ENCODE measurements around the gene CACNA2D1. TPM values are rescaled to one million over a fixed set of nuclear protein-coding genes. Genes with fewer than 3 reads are reported as not detected.

Gene CACNA2D1
- total and polyA plus RNA-seq, 5 experiments from 2014 or later: not detected

- Mint-ChIP-seq H3K9me3 (peaks cover 0 to 3% (median 0%) of the 10 kb centered on the region in 9 donors), H3K27me3 (no peaks in the 10 kb centered on the region), H3K36me3 (no peaks in the 10 kb centered on the region), H3K4me3 (no peak overlapping the region), H3K4me1 (no peaks in the 10 kb centered on the region), H3K27ac (no peak overlapping the region)
- POLR2A ChIA-PET: no interaction called here
- DNase-seq (no peak), ATAC-seq (no peak)
Observed at GRCh38 chr7:82106201-82106600, 337.4 kb downstream of the CACNA2D1 start.

DNA sequence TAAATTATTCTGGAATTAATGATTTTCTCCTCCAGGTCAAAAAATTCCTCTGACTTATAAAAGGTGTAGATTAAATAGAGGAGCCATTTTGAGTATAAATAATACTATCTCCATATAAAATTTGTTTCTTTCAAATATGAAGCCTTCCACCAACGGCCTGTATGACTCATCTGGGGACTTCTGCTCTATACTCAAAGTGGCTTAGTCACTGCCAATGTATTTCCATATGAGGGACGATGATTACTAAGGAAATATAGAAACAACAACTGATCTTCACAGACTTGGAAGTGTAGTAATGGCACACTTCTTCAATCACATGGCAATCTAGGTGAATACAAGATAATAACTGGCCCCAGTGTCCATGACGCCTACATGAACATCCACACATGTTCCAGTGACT, 338.1 kb downstream of the CACNA2D1 start:
- Mint-ChIP-seq H3K4me1 (no peaks in the 10 kb centered on the region), H3K9me3 (peaks cover 0 to 3% (median 0%) of the 10 kb centered on the region in 9 donors), H3K4me3 (no peak overlapping the region), H3K27ac (no peak overlapping the region), H3K36me3 (no peaks in the 10 kb centered on the region), H3K27me3 (no peaks in the 10 kb centered on the region)
- ATAC-seq (no peak), DNase-seq (no peak)
- POLR2A ChIA-PET: no interaction called here

- Mint-ChIP-seq H3K4me3 (no peak overlapping the region), H3K36me3 (no peaks in the 10 kb centered on the region), H3K27ac (no peak overlapping the region), H3K27me3 (no peaks in the 10 kb centered on the region), H3K4me1 (no peaks in the 10 kb centered on the region), H3K9me3 (peaks cover 0 to 4% (median 0%) of the 10 kb centered on the region in 9 donors)
- POLR2A ChIA-PET: no interaction called here
- ATAC-seq (no peak), DNase-seq (no peak)
Observed at GRCh38 chr7:82098414-82098813, 345.2 kb downstream of the CACNA2D1 start.

- POLR2A ChIA-PET: no interaction called here
- Mint-ChIP-seq H3K27ac (no peak overlapping the region), H3K4me1 (no peaks in the 10 kb centered on the region), H3K36me3 (no peaks in the 10 kb centered on the region), H3K4me3 (no peak overlapping the region), H3K27me3 (no peaks in the 10 kb centered on the region), H3K9me3 (no peaks in the 10 kb centered on the region)
- no peak for DNase-seq
- ATAC-seq: no peak
Observed at GRCh38 chr7:82091126-82091684, 352.4 kb downstream of the CACNA2D1 start.

DNA sequence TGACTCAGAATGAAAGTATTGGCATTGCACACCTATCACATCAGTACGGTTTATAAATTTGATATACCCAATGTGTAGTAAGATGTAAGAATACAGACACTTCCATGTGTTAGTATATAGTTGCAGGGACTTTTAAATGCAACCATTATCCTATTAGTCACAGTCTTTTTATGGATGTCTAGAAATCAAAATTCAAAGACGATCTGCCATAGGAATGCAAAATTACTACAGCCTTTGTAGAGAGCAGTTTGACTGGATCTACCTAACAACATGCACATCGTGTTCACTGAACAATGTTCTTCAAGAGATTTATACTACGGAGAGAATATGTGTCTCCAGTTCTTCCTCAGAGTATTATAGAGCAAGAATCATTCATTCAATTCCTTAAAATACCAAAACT, 356.5 kb downstream of the CACNA2D1 start:
- H3K27me3 Mint-ChIP-seq: no peaks in the 10 kb centered on the region
- no peaks in the 10 kb centered on the region for H3K9me3 Mint-ChIP-seq
- POLR2A ChIA-PET: no interaction called here
- no peak for ATAC-seq
- no peak for DNase-seq
- no peak overlapping the region for H3K27ac Mint-ChIP-seq
- no peak overlapping the region for H3K4me3 Mint-ChIP-seq
- H3K36me3 Mint-ChIP-seq: no peaks in the 10 kb centered on the region
- H3K4me1 Mint-ChIP-seq: no peaks in the 10 kb centered on the region

DNA sequence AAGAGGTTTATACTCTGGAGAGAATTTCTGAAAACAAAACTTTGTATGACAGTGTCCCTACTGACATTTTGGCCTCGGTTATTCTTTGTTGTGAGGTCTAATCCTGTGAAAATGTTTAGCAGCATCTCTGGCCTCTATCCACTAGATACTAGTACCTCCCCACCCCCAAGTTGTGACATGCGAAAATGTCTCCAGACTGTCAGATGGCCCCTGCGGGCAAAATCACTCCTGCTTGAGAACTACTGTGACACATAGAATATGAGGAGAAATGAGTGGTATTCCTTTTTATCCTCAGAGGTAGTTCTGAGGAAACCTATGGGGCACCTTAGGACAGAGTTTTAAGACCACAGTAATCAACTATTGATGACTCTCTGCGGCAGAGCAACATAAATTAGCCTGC, 358.5 kb downstream of the CACNA2D1 start:
- Mint-ChIP-seq H3K27me3 (no peaks in the 10 kb centered on the region), H3K4me3 (no peak overlapping the region), H3K36me3 (no peaks in the 10 kb centered on the region), H3K27ac (no peak overlapping the region), H3K4me1 (no peaks in the 10 kb centered on the region), H3K9me3 (no peaks in the 10 kb centered on the region)
- POLR2A ChIA-PET: no interaction called here
- ATAC-seq: no peak
- no peak for DNase-seq

DNA sequence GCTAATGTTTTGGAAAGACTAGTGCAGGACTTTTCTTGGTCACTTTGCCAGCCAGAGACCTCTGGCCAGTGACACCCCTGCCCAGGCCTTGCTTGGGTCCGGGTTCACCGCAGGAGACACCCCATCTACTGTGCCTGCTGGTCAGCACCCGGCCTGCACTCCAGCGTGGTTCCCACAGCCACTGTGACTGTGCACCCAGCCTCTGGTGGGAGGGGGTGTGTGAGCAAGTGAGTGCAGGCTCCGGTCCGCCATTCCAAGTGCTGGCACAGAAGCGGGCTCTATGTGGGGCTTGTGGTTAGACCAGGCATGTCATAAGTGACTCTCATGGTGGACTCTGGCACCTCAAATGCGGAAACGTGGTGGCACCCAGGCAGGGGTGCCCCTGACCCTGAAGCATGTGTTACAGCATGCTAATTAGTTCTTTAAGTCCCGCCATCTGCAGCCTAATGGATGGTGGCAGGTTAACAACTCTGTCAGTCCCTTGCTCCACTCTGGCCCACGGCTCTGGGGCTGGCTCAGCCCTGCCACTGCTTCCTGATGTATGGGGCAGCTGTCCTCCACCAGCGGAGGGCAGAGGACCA, 361.8 kb downstream of the CACNA2D1 start:
- Mint-ChIP-seq H3K4me1 (no peaks in the 10 kb centered on the region), H3K4me3 (no peak overlapping the region), H3K27me3 (no peaks in the 10 kb centered on the region), H3K36me3 (no peaks in the 10 kb centered on the region), H3K27ac (no peak overlapping the region), H3K9me3 (peaks cover 0 to 2% (median 0%) of the 10 kb centered on the region in 9 donors)
- no peak for DNase-seq
- ATAC-seq: no peak
- POLR2A ChIA-PET: no interaction called here

GRCh38 chr7:82080254-82080927, 363.2 kb downstream of the CACNA2D1 start:
- no peak overlapping the region for H3K4me3 Mint-ChIP-seq

GRCh38 chr7:82079527-82079926, 364.1 kb downstream of the CACNA2D1 start:
- Mint-ChIP-seq H3K4me3 (no peak overlapping the region), H3K27ac (no peak overlapping the region), H3K4me1 (no peaks in the 10 kb centered on the region), H3K36me3 (no peaks in the 10 kb centered on the region), H3K27me3 (no peaks in the 10 kb centered on the region), H3K9me3 (peaks cover 0 to 2% (median 0%) of the 10 kb centered on the region in 9 donors)
- ATAC-seq (no peak), DNase-seq (no peak)
- POLR2A ChIA-PET: no interaction called here

More at GRCh38 chr7:82080254-82080927, 363.2 kb downstream of the CACNA2D1 start:
- Mint-ChIP-seq H3K27me3 (no peaks in the 10 kb centered on the region), H3K36me3 (no peaks in the 10 kb centered on the region), H3K4me1 (no peaks in the 10 kb centered on the region), H3K9me3 (peaks cover 0 to 2% (median 0%) of the 10 kb centered on the region in 9 donors), H3K27ac (no peak overlapping the region)
- no peak for DNase-seq
- POLR2A ChIA-PET: no interaction called here
- no peak for ATAC-seq

- ATAC-seq: no peak
- Mint-ChIP-seq H3K36me3 (no peaks in the 10 kb centered on the region), H3K4me1 (no peaks in the 10 kb centered on the region), H3K27me3 (no peaks in the 10 kb centered on the region), H3K27ac (no peak overlapping the region), H3K4me3 (no peak overlapping the region), H3K9me3 (peaks cover 0 to 2% (median 0%) of the 10 kb centered on the region in 9 donors)
- DNase-seq: no peak
- POLR2A ChIA-PET: no interaction called here
Observed at GRCh38 chr7:82078807-82079206, 364.8 kb downstream of the CACNA2D1 start.

GRCh38 chr7:82071468-82071867, 372.1 kb downstream of the CACNA2D1 start:
- DNase-seq (no peak), ATAC-seq (no peak)
- Mint-ChIP-seq H3K27me3 (peaks cover 0 to 2% (median 0%) of the 10 kb centered on the region in 5 donors), H3K27ac (no peak overlapping the region), H3K4me3 (no peak overlapping the region), H3K36me3 (no peaks in the 10 kb centered on the region), H3K9me3 (peaks cover 0 to 4% (median 0%) of the 10 kb centered on the region in 9 donors), H3K4me1 (no peaks in the 10 kb centered on the region)
- POLR2A ChIA-PET: no interaction called here

GRCh38 chr7:82067628-82068264, 375.8 kb downstream of the CACNA2D1 start:
- H3K27ac Mint-ChIP-seq: no peak overlapping the region
- H3K36me3 Mint-ChIP-seq: no peaks in the 10 kb centered on the region
- no peaks in the 10 kb centered on the region for H3K4me1 Mint-ChIP-seq
- POLR2A ChIA-PET: no interaction called here
- no peak overlapping the region for H3K4me3 Mint-ChIP-seq
- ATAC-seq (no peak), DNase-seq (no peak)
- H3K9me3 Mint-ChIP-seq: peaks cover 0 to 4% (median 0%) of the 10 kb centered on the region in 9 donors
- peaks cover 0 to 2% (median 0%) of the 10 kb centered on the region in 5 donors for H3K27me3 Mint-ChIP-seq

DNA sequence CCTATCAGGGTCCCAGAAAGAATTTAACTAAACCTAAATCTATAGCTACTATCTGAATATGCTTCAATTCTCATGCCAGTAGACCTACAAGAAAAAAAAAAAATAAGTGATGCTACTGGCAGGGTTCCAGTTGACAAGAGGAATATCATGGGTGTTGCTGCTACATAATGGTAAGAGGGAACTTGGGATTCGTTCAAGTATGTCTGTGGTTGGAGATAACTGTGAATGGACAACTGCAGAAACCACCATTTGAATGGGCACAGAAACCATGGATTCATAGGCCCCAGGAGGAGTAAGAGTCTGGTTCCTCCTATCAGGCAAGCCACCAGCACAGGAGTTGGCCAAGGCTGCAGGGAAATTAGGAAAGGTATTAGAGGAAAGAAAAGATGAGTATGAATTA, 386.1 kb downstream of the CACNA2D1 start:
- Mint-ChIP-seq H3K27ac (no peak overlapping the region), H3K4me1 (no peaks in the 10 kb centered on the region), H3K36me3 (no peaks in the 10 kb centered on the region), H3K9me3 (peaks cover 0 to 5% (median 0%) of the 10 kb centered on the region in 9 donors), H3K4me3 (no peak overlapping the region), H3K27me3 (peaks cover 0 to 2% (median 0%) of the 10 kb centered on the region in 5 donors)
- no peak for DNase-seq
- POLR2A ChIA-PET: no interaction called here
- ATAC-seq: no peak

Data from naive thymus-derived CD8-positive, alpha-beta T cell (primary cell).